SK-N-SH (cell line): ENCODE measurements around the gene FAM81A.

Source experiments
- EZH2phosphoT487 ChIP-seq: fragments of 200-600 bp; sonication (generic); IDR thresholded peaks from 2 replicates; pipeline ENCODE4 v1.6.1; 2017; ENCODE audit warnings: low read depth, mixed run types, mild to moderate bottlenecking, antibody characterized with exemption, moderate library complexity, borderline replicate concordance
- FOXJ3 ChIP-seq: sonication (generic); formaldehyde crosslinking; IDR thresholded peaks from 2 replicates; pipeline ENCODE4 v1.5.1; 2020; ENCODE audit warnings: mild to moderate bottlenecking, missing genetic modification reagents
- GABPA ChIP-seq: IDR thresholded peaks from 2 replicates; pipeline ENCODE4 v1.4.0; 2012; ENCODE audit warnings: low read depth, mild to moderate bottlenecking
- MEF2A ChIP-seq: IDR thresholded peaks from 2 replicates; pipeline ENCODE4 v1.4.0; 2012; ENCODE audit warnings: low read depth, borderline replicate concordance
- NRF1 ChIP-seq: IDR thresholded peaks from 2 replicates; pipeline ENCODE4 v1.6.1; 2012; ENCODE audit warnings: low read depth, mild to moderate bottlenecking, low read length
- POLR2AphosphoS5 ChIP-seq: IDR thresholded peaks from 2 replicates; pipeline ENCODE4 v1.6.1; 2012; ENCODE audit warnings: low read depth, low read length
- SMC3 ChIP-seq: IDR thresholded peaks from 2 replicates; pipeline ENCODE4 v1.6.1; 2012; ENCODE audit warnings: low read depth, low read length, improper control_type of control experiment
- TCF12 ChIP-seq: IDR thresholded peaks from 2 replicates; pipeline ENCODE4 v1.4.0; 2012
- TEAD4 ChIP-seq: IDR thresholded peaks from 2 replicates; pipeline ENCODE4 v1.4.0; 2012; ENCODE audit warnings: mild to moderate bottlenecking, borderline replicate concordance; ENCODE audit not compliant: insufficient read depth
- YY1 ChIP-seq: IDR thresholded peaks from 2 replicates; pipeline ENCODE4 v1.4.0; 2012; ENCODE audit warnings: low read depth, mild to moderate bottlenecking
- TF ChIP-seq, protein P1 (sequence below): fragments of 200-600 bp; sonication (generic); IDR thresholded peaks from 2 replicates; pipeline ENCODE4 v1.6.1; 2017; ENCODE audit warnings: antibody characterized with exemption, mild to moderate bottlenecking, moderate library complexity
- TF ChIP-seq, protein P2 (sequence below): IDR thresholded peaks from 2 replicates; pipeline ENCODE4 v1.6.1; 2012; ENCODE audit warnings: mild to moderate bottlenecking, low read depth, low read length, moderate library complexity
- TF ChIP-seq, protein P3 (sequence below): fragments of 150-350 bp; IDR thresholded peaks from 2 replicates; pipeline ENCODE4 v1.6.1; 2017; ENCODE audit warnings: antibody characterized with exemption, low read length, low read depth, borderline replicate concordance
- TF ChIP-seq, protein P4 (sequence below): fragments of 150-350 bp; IDR thresholded peaks from 2 replicates; pipeline ENCODE4 v1.6.1; 2016; ENCODE audit warnings: mild to moderate bottlenecking, low read depth, low read length

DNA sequence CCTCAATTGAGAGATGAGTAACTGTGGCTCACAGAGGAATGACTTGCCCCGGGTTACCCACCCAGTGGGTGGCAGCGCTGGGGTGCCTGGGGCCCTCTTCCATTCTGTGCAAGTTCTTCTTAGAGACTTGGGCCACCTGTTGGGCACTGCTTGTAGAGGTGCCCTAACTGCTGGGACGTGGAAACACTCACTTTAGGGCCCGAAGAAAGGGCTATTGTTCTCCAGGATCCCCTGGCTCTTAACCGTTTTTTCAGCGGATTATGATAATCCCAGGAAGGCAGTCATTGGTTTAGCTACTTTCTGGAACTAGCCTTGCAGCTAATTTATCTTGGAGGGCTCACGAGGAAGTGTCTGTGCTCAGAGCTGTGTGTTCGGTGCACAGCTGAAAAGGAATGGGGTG is 107.6 kb downstream of the FAM81A start:
- TF ChIP-seq EZH2phosphoT487 (no peak), TCF12 (no peak), MEF2A (no peak), POLR2AphosphoS5 (no peak), GABPA (no peak), SMC3 (no peak), TEAD4 (no peak), YY1 (no peak), NRF1 (no peak), FOXJ3 (CRISPR knock-in tag) (no peak)
- TF ChIP-seq, protein P1, sequence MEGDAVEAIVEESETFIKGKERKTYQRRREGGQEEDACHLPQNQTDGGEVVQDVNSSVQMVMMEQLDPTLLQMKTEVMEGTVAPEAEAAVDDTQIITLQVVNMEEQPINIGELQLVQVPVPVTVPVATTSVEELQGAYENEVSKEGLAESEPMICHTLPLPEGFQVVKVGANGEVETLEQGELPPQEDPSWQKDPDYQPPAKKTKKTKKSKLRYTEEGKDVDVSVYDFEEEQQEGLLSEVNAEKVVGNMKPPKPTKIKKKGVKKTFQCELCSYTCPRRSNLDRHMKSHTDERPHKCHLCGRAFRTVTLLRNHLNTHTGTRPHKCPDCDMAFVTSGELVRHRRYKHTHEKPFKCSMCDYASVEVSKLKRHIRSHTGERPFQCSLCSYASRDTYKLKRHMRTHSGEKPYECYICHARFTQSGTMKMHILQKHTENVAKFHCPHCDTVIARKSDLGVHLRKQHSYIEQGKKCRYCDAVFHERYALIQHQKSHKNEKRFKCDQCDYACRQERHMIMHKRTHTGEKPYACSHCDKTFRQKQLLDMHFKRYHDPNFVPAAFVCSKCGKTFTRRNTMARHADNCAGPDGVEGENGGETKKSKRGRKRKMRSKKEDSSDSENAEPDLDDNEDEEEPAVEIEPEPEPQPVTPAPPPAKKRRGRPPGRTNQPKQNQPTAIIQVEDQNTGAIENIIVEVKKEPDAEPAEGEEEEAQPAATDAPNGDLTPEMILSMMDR = no peak
- TF ChIP-seq, protein P2, sequence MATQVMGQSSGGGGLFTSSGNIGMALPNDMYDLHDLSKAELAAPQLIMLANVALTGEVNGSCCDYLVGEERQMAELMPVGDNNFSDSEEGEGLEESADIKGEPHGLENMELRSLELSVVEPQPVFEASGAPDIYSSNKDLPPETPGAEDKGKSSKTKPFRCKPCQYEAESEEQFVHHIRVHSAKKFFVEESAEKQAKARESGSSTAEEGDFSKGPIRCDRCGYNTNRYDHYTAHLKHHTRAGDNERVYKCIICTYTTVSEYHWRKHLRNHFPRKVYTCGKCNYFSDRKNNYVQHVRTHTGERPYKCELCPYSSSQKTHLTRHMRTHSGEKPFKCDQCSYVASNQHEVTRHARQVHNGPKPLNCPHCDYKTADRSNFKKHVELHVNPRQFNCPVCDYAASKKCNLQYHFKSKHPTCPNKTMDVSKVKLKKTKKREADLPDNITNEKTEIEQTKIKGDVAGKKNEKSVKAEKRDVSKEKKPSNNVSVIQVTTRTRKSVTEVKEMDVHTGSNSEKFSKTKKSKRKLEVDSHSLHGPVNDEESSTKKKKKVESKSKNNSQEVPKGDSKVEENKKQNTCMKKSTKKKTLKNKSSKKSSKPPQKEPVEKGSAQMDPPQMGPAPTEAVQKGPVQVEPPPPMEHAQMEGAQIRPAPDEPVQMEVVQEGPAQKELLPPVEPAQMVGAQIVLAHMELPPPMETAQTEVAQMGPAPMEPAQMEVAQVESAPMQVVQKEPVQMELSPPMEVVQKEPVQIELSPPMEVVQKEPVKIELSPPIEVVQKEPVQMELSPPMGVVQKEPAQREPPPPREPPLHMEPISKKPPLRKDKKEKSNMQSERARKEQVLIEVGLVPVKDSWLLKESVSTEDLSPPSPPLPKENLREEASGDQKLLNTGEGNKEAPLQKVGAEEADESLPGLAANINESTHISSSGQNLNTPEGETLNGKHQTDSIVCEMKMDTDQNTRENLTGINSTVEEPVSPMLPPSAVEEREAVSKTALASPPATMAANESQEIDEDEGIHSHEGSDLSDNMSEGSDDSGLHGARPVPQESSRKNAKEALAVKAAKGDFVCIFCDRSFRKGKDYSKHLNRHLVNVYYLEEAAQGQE = no peak
- TF ChIP-seq, protein P3, sequence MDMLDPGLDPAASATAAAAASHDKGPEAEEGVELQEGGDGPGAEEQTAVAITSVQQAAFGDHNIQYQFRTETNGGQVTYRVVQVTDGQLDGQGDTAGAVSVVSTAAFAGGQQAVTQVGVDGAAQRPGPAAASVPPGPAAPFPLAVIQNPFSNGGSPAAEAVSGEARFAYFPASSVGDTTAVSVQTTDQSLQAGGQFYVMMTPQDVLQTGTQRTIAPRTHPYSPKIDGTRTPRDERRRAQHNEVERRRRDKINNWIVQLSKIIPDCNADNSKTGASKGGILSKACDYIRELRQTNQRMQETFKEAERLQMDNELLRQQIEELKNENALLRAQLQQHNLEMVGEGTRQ = no peak
- TF ChIP-seq, protein P4, sequence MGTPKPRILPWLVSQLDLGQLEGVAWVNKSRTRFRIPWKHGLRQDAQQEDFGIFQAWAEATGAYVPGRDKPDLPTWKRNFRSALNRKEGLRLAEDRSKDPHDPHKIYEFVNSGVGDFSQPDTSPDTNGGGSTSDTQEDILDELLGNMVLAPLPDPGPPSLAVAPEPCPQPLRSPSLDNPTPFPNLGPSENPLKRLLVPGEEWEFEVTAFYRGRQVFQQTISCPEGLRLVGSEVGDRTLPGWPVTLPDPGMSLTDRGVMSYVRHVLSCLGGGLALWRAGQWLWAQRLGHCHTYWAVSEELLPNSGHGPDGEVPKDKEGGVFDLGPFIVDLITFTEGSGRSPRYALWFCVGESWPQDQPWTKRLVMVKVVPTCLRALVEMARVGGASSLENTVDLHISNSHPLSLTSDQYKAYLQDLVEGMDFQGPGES = no peak
